ENCODE results near the gene SMARCB1. TPM values are rescaled to one million over a fixed set of nuclear protein-coding genes. Genes with fewer than 3 reads are reported as not detected.

Gene SMARCB1
- total RNA-seq, 4 donors from 2014 or later: 31.5 to 53.4 (median 43.8) TPM

DNA sequence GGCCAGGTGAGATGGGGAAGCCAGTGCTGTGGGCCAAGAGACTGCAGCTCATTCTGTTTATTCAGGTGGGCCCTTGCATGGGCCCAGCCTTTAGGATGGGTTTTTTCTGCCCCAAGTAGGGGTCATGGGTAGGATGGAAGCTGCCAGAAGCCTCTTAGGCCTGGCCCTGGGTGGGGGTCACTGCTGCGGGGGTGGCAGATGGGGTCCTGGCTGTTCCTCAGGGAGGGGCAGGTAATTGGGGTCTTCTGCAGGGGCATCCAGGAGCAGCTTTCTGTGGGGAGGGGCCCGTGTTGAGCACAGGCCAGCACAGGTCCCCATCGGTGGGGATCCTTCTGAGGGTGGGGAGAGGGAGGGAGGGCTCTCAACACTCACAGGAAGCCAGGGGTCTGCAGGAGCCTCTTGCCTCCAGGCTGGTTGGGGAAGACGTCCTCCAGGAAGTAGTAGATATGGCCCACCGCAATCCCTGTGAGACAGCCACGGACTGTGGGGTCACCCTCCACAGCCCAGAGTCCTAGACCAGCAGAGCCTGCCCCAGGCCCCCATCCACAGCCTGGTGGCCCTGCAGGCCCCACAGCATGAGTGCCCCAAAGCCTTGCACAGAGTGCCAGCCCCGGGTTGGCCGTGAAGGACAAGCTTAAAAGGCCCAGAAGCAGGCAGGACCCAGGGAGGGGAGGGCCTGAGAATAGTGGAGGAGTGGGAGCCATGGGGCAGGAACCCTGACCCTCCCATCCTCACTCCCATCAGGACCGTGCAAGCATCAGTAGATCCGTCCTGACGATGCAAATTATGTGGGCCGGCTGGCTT is 50.1 kb downstream of the SMARCB1 start:
- peaks cover 0 to 70% (median 22%) of the 10 kb centered on the region in 4 donors for H3K4me1 ChIP-seq
- H3K27me3 ChIP-seq: no peaks in the 10 kb centered on the region
- no peak for DNase-seq (ENCODE audit: low spot score in 2 of 2)
- H3K27ac ChIP-seq: peak overlapping the region in 2 of 4 donors; percentile 40 to 56
- TF ChIP-seq EP300 (IDR thresholded peaks at IDR 0.05) (no peak), POLR2A (IDR thresholded peaks at IDR 0.05) (no peak), CTCF (IDR thresholded peaks at IDR 0.05) (no peak)
- H3K9me3 ChIP-seq: no peaks in the 10 kb centered on the region
- WGBS, 2 donors: 77 to 82% methylated on average over 9 to 12 of the region's 12 CpGs
- H3K4me3 ChIP-seq: no peak overlapping the region
- H3K36me3 ChIP-seq: peaks cover 0 to 52% (median 2%) of the 10 kb centered on the region in 3 donors

GRCh38 chr22:23837496-23837859 is 50.7 kb downstream of the SMARCB1 start:
- 86 to 88% methylated on average over 9 to 10 of the region's 12 CpGs for WGBS, 2 donors
- Histone ChIP-seq H3K4me1 (peaks cover 0 to 65% (median 22%) of the 10 kb centered on the region in 4 donors), H3K4me3 (no peak overlapping the region), H3K36me3 (peaks cover 0 to 47% (median 0%) of the 10 kb centered on the region in 3 donors), H3K27ac (no peak overlapping the region), H3K9me3 (no peaks in the 10 kb centered on the region), H3K27me3 (no peaks in the 10 kb centered on the region)
- no peak for DNase-seq (ENCODE audit: low spot score in 2 of 2)
- TF ChIP-seq POLR2A (IDR thresholded peaks at IDR 0.05) (no peak), EP300 (IDR thresholded peaks at IDR 0.05) (no peak), CTCF (IDR thresholded peaks at IDR 0.05) (no peak)

DNA sequence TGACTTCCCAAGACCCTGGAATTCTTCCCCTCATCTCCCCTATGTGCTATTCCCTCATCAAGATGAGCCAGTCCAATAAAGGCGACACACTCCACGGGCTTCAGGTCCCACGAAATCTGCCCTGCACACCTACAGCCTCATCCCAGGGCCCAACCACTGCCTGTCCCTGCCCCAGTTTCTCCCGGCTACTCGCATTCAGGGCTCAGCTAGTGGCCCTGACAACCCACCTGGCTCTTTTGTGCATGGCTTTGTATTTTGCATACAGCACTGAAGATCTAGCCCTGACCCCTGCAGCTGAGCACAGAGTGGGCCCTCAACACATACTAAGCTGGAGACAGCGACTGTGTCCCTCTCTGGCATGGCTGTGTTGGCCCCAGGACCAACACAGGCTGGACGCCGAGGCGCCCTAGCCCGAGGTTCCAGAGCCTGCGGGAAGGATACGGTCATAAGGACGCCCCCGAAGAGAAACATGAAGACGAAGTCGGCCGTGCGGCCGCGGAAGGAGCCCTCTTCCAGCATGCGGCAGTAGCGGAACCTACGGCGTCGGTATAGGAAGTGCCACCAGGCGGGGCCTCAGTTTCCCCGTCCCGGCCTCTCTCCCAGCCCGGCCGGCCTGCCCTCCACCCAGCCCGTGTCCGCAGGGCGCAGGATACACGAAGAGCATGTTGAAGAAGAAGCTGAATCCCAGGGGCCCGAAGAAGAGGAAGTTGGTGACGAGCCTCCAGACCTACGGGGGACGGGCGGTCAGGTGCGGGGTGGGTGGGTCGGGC is 51.3 kb downstream of the SMARCB1 start:
- peak overlapping the region in 3 of 4 donors; percentile 29 to 57 (median 54) for H3K4me3 ChIP-seq

DNA sequence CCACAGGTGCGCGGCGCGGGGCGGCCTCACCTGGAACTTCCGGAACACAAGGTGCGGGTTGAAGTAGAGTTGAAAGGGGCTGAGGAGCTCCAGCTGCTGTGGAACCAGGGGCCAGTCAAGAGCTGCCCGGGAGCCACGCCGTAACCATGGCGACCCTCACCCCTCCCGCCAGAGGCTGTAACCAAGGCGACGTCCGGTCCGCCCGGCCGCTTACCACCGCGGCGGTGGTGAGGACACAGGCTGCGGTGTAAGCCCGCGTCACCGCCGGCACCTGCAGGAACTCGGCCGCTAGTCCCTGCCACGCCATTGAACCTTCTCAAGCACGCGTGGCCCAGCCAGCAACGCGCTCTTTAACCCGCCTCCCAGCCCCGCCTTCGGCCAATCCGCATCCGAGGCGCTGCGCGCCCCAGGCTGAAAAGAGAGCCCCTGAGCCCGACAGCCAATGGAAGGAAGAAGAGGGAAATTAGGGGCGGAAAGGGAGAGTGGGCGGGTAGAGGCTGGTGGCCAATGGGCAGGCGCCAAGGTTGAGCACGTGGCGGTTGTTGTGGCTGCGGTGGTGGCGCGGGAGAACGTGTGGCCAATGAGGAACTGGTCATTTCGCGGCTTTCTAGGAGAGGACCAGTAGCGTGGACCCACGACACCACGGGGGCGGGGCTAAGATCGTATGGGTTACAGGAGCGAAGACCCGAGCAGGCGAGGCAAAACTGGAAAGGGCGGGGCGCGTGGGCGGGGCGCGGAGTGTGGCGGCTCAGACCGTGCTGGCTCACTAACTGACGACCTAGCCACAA is 52.1 kb downstream of the SMARCB1 start, which contains the start of gene DERL3:
Gene DERL3, minus strand, starts transcription at position 326 of the 788 bp plus-strand sequence. Its CDS starts 19 bp downstream, at position 307.
- peak; percentile 92 to 95 for DNase-seq (ENCODE audit: low spot score in 2 of 2)
- H3K4me1 ChIP-seq: peaks cover 0 to 58% (median 22%) of the 10 kb centered on the region in 4 donors
- peaks cover 0 to 33% (median 0%) of the 10 kb centered on the region in 3 donors for H3K36me3 ChIP-seq
- TF ChIP-seq CTCF (IDR thresholded peaks at IDR 0.05) (peak in 1 of 5 experiments; percentile 33), EP300 (IDR thresholded peaks at IDR 0.05) (peak; percentile 13 to 62), POLR2A (IDR thresholded peaks at IDR 0.05) (no peak)
- H3K4me3 ChIP-seq: peak within 1 kb of the TSS; percentile 23 to 57 (median 42)
- H3K9me3 ChIP-seq: no peaks in the 10 kb centered on the region
- WGBS, 2 donors: 1 to 2% methylated on average over 51 to 59 of the region's 70 CpGs
- no peaks in the 10 kb centered on the region for H3K27me3 ChIP-seq
- H3K27ac ChIP-seq: peak within 1 kb of the TSS in 1 of 4 donors; percentile 62

More for the DNA sequence above, 51.3 kb downstream of the SMARCB1 start:
- DNase-seq (ENCODE audit: low spot score in 2 of 2): no peak
- 33 to 47% methylated on average over 24 to 40 of the region's 41 CpGs for WGBS, 2 donors
- Histone ChIP-seq H3K27me3 (no peaks in the 10 kb centered on the region), H3K36me3 (peaks cover 0 to 40% (median 0%) of the 10 kb centered on the region in 3 donors), H3K27ac (peak overlapping the region in 1 of 4 donors; percentile 62), H3K9me3 (no peaks in the 10 kb centered on the region), H3K4me1 (peaks cover 0 to 62% (median 22%) of the 10 kb centered on the region in 4 donors)
- TF ChIP-seq EP300 (IDR thresholded peaks at IDR 0.05) (no peak), POLR2A (IDR thresholded peaks at IDR 0.05) (no peak)

DNA sequence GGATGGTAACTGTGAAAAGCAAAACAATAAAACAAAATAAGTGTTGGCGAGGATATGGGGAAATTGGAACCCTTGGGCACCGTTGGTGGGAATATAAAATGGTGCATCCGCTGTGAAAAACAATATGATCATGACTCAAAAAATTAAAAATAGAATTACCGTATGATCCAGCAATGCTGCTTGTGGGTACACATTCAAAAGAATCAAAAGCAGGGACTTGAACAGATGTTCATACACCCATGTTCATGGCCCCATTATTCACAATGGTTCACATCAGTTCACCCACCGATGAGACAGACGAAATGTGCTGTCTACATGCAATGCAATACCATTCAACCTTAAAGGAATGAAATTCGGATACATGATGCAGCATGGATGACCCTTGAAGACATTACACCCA is 53.3 kb downstream of the SMARCB1 start:
- H3K27ac ChIP-seq: no peak overlapping the region
- H3K9me3 ChIP-seq: no peaks in the 10 kb centered on the region
- peaks cover 0 to 55% (median 22%) of the 10 kb centered on the region in 4 donors for H3K4me1 ChIP-seq
- DNase-seq (ENCODE audit: low spot score in 2 of 2): no peak
- peaks cover 0 to 21% (median 0%) of the 10 kb centered on the region in 3 donors for H3K36me3 ChIP-seq
- no peak for TF ChIP-seq POLR2A (IDR thresholded peaks at IDR 0.05)
- TF ChIP-seq EP300 (IDR thresholded peaks at IDR 0.05): no peak
- TF ChIP-seq CTCF (IDR thresholded peaks at IDR 0.05): no peak
- 86 to 88% methylated on average over 7 of the region's 7 CpGs for WGBS, 2 donors
- H3K4me3 ChIP-seq: no peak overlapping the region
- H3K27me3 ChIP-seq: no peaks in the 10 kb centered on the region

Data from tibial nerve (tissue), 4 donors.